ENCODE data around the gene PLXNA4.

DNA sequence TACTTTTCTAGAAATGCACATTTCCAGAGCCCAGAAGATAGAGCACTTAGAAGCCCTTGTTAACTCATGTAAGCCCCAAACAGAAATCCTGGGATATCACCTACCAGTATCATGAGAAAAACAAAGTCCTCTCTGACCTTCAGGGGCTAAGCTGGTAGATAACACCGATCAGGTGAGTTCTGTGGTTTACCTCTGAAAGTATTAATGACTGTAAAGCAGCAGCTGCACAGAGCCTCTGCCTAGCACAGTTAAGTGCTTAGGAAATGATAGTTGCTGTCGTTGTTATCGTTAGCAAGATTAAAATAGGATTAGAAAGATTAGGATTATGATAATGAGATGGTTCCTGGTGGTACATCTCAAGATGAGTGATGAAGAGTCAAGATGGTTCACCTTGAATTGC lies 64.9 kb downstream of the PLXNA4 start:
- TF ChIP-seq POLR2AphosphoS5 (IDR thresholded peaks at IDR 0.05; ENCODE audit: low read depth, low read length): no peak
- no peak for TF ChIP-seq SIN3A (IDR thresholded peaks at IDR 0.05; ENCODE audit: borderline replicate concordance, insufficient read depth, low read length)
- TF ChIP-seq, protein P1, sequence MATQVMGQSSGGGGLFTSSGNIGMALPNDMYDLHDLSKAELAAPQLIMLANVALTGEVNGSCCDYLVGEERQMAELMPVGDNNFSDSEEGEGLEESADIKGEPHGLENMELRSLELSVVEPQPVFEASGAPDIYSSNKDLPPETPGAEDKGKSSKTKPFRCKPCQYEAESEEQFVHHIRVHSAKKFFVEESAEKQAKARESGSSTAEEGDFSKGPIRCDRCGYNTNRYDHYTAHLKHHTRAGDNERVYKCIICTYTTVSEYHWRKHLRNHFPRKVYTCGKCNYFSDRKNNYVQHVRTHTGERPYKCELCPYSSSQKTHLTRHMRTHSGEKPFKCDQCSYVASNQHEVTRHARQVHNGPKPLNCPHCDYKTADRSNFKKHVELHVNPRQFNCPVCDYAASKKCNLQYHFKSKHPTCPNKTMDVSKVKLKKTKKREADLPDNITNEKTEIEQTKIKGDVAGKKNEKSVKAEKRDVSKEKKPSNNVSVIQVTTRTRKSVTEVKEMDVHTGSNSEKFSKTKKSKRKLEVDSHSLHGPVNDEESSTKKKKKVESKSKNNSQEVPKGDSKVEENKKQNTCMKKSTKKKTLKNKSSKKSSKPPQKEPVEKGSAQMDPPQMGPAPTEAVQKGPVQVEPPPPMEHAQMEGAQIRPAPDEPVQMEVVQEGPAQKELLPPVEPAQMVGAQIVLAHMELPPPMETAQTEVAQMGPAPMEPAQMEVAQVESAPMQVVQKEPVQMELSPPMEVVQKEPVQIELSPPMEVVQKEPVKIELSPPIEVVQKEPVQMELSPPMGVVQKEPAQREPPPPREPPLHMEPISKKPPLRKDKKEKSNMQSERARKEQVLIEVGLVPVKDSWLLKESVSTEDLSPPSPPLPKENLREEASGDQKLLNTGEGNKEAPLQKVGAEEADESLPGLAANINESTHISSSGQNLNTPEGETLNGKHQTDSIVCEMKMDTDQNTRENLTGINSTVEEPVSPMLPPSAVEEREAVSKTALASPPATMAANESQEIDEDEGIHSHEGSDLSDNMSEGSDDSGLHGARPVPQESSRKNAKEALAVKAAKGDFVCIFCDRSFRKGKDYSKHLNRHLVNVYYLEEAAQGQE (IDR thresholded peaks at IDR 0.05; ENCODE audit: insufficient read depth in 1 of 2, low read depth in 2 of 2, low read length in 2 of 2): no peak
